ENCODE results near the gene SLC44A3. TPM values are rescaled to one million over a fixed set of nuclear protein-coding genes. Genes with fewer than 3 reads are reported as not detected.

SLC44A3 gene
- total RNA-seq, 4 donors from 2014 or later, result 0.63 to 1.7 (median 0.83) TPM

DNA sequence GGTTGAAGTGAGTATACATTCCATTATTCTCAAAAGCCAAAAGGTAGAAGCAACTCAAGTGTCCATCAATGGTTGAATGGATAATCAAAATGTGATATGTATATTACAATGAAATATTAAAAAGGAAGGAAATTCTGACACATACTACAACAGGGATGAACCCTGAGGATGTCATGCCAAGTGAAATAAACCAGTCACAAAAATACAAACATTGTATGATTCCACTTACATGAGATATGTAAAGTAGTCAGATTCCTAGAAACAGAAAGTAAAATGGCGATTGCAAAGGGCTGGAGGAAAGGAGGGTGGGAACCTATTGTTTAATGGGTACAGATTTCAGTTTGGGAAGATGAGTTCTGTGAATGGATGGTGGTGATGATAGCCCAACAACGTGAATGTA, 5.8 kb downstream of the SLC44A3 start:
- no peak overlapping the region for H3K27ac ChIP-seq (replicated peaks in 1 of 4)
- H3K4me3 ChIP-seq, result no peak overlapping the region
- peaks cover 0 to 3% (median 0%) of the 10 kb centered on the region in 4 donors for H3K36me3 ChIP-seq
- intact Hi-C loops (cut with DNase I), result no loop called here
- H3K27me3 ChIP-seq, result no peaks in the 10 kb centered on the region
- no peak for DNase-seq (ENCODE audit: extremely low spot score)
- 79% methylated on average over 2 of the region's 2 CpGs for WGBS
- peaks cover 0 to 2% (median under 1%) of the 10 kb centered on the region in 4 donors for H3K4me1 ChIP-seq
- TF ChIP-seq POLR2A (IDR thresholded peaks at IDR 0.05; ENCODE audit: low read depth) (no peak), POLR2AphosphoS5 (IDR thresholded peaks at IDR 0.05) (no peak), EP300 (IDR thresholded peaks at IDR 0.05) (no peak), CTCF (IDR thresholded peaks at IDR 0.05) (no peak)
- H3K9me3 ChIP-seq, result no peaks in the 10 kb centered on the region

GRCh38 chr1:94827434-94827833, 7.3 kb downstream of the SLC44A3 start:
- no peak overlapping the region for H3K27ac ChIP-seq (replicated peaks in 1 of 4)
- H3K4me3 ChIP-seq, result no peak overlapping the region
- no peak for TF ChIP-seq POLR2AphosphoS5 (IDR thresholded peaks at IDR 0.05)
- no peak for TF ChIP-seq CTCF (IDR thresholded peaks at IDR 0.05)
- TF ChIP-seq EP300 (IDR thresholded peaks at IDR 0.05), result no peak
- no peak for TF ChIP-seq POLR2A (IDR thresholded peaks at IDR 0.05; ENCODE audit: low read depth)
- WGBS, result 89% methylated on average over 4 of the region's 4 CpGs
- intact Hi-C loops (cut with DNase I), result no loop called here
- peak; percentile 78 for DNase-seq (ENCODE audit: extremely low spot score)
- H3K9me3 ChIP-seq, result no peaks in the 10 kb centered on the region
- H3K4me1 ChIP-seq, result no peaks in the 10 kb centered on the region
- H3K36me3 ChIP-seq, result peaks cover 0 to 5% (median 0%) of the 10 kb centered on the region in 4 donors
- no peaks in the 10 kb centered on the region for H3K27me3 ChIP-seq

DNA sequence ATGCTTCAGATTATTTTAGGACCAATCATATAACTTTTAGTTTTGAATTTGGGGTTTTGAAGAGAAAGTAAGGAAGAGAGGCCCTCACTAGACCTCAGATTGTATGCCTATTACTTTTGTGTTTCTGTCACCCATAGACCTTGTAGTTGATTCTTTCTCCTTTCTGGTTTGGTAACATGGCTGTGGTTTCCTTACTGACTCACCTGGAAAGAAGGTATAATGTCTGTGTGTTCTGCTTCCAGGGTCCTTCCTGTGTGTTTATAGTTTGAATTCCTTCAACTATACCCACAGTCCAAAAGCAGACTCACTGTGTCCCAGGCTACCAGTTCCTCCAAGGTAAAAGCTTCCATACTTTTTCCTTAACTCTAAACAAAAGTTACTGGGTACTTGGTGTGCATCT, 8.1 kb downstream of the SLC44A3 start:
- Histone ChIP-seq H3K4me3 (no peak overlapping the region), H3K4me1 (no peaks in the 10 kb centered on the region), H3K36me3 (peaks cover 0 to 5% (median 0%) of the 10 kb centered on the region in 4 donors), H3K27me3 (no peaks in the 10 kb centered on the region), H3K27ac (replicated peaks in 1 of 4) (no peak overlapping the region), H3K9me3 (no peaks in the 10 kb centered on the region)
- no peak for DNase-seq (ENCODE audit: extremely low spot score)
- no peak for TF ChIP-seq CTCF (IDR thresholded peaks at IDR 0.05)
- no peak for TF ChIP-seq EP300 (IDR thresholded peaks at IDR 0.05)
- no peak for TF ChIP-seq POLR2AphosphoS5 (IDR thresholded peaks at IDR 0.05)
- no peak for TF ChIP-seq POLR2A (IDR thresholded peaks at IDR 0.05; ENCODE audit: low read depth)
- intact Hi-C loops (cut with DNase I), result no loop called here

DNA sequence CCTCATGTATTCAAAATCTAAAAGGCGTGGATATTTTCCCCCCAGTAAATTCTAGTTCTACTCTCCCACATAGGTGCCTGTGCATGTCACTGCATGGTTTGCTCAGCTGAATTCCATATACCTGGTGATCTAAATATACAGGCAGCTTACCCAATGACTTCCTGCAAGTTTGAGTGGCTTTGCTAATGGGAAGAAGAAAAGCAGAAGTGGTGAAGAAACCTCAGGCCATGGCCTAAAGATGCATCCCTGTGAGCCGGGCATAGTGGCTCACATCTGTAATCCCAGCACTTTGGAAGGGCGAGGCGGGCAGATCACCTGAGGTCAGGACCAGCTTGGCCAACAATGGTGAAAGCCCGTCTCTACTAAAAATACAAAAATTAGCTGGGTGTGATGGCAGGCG, 11.5 kb downstream of the SLC44A3 start:
- Histone ChIP-seq H3K9me3 (no peaks in the 10 kb centered on the region), H3K27ac (replicated peaks in 1 of 4) (no peak overlapping the region), H3K4me1 (no peaks in the 10 kb centered on the region), H3K36me3 (peaks cover 0 to 5% (median 0%) of the 10 kb centered on the region in 4 donors), H3K27me3 (no peaks in the 10 kb centered on the region), H3K4me3 (no peak overlapping the region)
- 82% methylated on average over 6 of the region's 6 CpGs for WGBS
- TF ChIP-seq CTCF (IDR thresholded peaks at IDR 0.05) (no peak), POLR2AphosphoS5 (IDR thresholded peaks at IDR 0.05) (no peak), EP300 (IDR thresholded peaks at IDR 0.05) (no peak), POLR2A (IDR thresholded peaks at IDR 0.05; ENCODE audit: low read depth) (no peak)
- DNase-seq (ENCODE audit: extremely low spot score), result no peak
- intact Hi-C loops (cut with DNase I), result no loop called here

- intact Hi-C loops (cut with DNase I), result no loop called here
- Histone ChIP-seq H3K4me3 (no peak overlapping the region), H3K9me3 (no peaks in the 10 kb centered on the region), H3K27me3 (no peaks in the 10 kb centered on the region), H3K4me1 (no peaks in the 10 kb centered on the region), H3K36me3 (peaks cover 0 to 5% (median 0%) of the 10 kb centered on the region in 4 donors), H3K27ac (replicated peaks in 1 of 4) (no peak overlapping the region)
- no peak for DNase-seq (ENCODE audit: extremely low spot score)
- 90% methylated on average over 1 of the region's 1 CpG for WGBS
- TF ChIP-seq POLR2AphosphoS5 (IDR thresholded peaks at IDR 0.05) (no peak), POLR2A (IDR thresholded peaks at IDR 0.05; ENCODE audit: low read depth) (no peak), CTCF (IDR thresholded peaks at IDR 0.05) (no peak), EP300 (IDR thresholded peaks at IDR 0.05) (no peak)
Observed at GRCh38 chr1:94832446-94832845, 12.3 kb downstream of the SLC44A3 start.
